SJCRH30 (cell line): Measurements from ENCODE around the gene VRK1. TPM values are rescaled to one million over a fixed set of nuclear protein-coding genes. Genes with fewer than 3 reads are reported as not detected.
"Not testable (repeated sequence)": the region's sequence is repeated elsewhere in the genome, so short reads cannot be mapped to it uniquely, and the experiment has no call there.

Source experiments
- DNase-seq, 2 experiments: peaks; one replicate each; pipeline ENCODE4 v3.0.0-alpha.2; 2015 to 2020
- H3K27ac ChIP-seq: fragments of 250-450 bp; sonication (Bioruptor Pico); 2 replicates; pipeline ENCODE4 v1.5.1; 2020; ENCODE audit warnings: mild to moderate bottlenecking, moderate library complexity
- H3K27me3 ChIP-seq: fragments of 250-450 bp; sonication (Bioruptor Pico); 2 replicates; pipeline ENCODE4 v1.5.1; 2020; ENCODE audit warnings: mild to moderate bottlenecking, moderate library complexity
- H3K36me3 ChIP-seq: fragments of 250-450 bp; sonication (Bioruptor Pico); 2 replicates; pipeline ENCODE4 v1.5.1; 2020; ENCODE audit warnings: mild to moderate bottlenecking, moderate library complexity
- H3K4me1 ChIP-seq: fragments of 250-450 bp; sonication (Bioruptor Pico); 2 replicates; pipeline ENCODE4 v1.5.1; 2020; ENCODE audit warnings: mild to moderate bottlenecking, moderate library complexity
- H3K4me3 ChIP-seq: fragments of 250-450 bp; sonication (Bioruptor Pico); 2 replicates; pipeline ENCODE4 v1.5.1; 2020; ENCODE audit warnings: mild to moderate bottlenecking, moderate library complexity
- H3K9me3 ChIP-seq: fragments of 250-450 bp; sonication (Bioruptor Pico); replicated peaks from 2 replicates; pipeline ENCODE4 v1.5.1; 2020; ENCODE audit warnings: mild to moderate bottlenecking, moderate library complexity
- total RNA-seq: library from RNA; depleted of rRNA; stranded (reverse); fragments of >200 nt; shearing (Covaris generic); gene quantifications from 2 replicates; pipeline ENCODE4 v1.2.3, GENCODE V29; 2014; rRNA removed

Gene VRK1
- 119 and 124 TPM in 2 replicates for total RNA-seq

DNA sequence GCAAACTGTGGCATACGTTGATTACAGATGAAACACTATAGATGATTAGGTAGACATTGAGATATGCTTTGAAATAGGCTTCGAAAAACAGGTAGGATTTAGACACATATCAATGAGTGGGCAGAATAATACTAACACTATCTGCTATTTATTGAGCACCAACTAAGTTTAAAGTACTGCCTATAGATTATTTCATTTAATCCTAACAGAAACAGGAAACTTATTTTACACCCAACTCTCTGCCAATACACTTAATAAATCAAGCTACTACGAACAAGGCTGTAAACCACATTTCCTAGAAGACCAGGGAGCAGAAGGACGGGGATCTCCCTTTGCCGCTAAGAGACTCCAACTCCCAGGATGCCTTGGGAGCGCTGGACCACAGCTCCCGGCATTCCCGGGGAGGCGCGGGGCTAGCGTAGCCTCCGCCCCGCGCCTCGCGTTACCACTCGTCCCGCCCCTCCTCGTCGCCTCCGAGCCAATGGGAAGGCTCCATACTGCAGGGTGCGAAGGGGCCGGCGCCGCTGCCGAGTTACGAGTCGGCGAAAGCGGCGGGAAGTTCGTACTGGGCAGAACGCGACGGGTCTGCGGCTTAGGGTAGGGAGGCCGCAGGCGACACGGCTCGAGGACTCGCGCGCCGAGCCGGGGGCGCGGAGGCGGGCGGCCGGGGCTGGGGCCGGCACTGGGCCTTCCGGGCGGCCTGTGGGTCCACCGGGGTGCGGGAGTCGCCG, at the start of gene VRK1:
Gene VRK1 (plus strand): TSS at position 532 of the 731 bp plus-strand sequence. CDS start 36,090 bp downstream, outside the sequence.
- peak; percentile 95 to 96 for DNase-seq
- Histone ChIP-seq H3K4me1 (peaks cover 2% of the 10 kb centered on the region), H3K27me3 (no peaks in the 10 kb centered on the region), H3K9me3 (no peaks in the 10 kb centered on the region), H3K27ac (peak within 1 kb of the TSS; percentile 90), H3K36me3 (no peaks in the 10 kb centered on the region), H3K4me3 (peak within 1 kb of the TSS; percentile 94)

GRCh38 chr14:96747608-96748007, 49.6 kb upstream of the VRK1 start:
- Histone ChIP-seq H3K27me3 (peaks cover 3% of the 10 kb centered on the region; the same call in 1 of the 2 replicates), H3K27ac (no peak overlapping the region), H3K36me3 (no peaks in the 10 kb centered on the region), H3K4me3 (no peak overlapping the region), H3K4me1 (peaks cover 3% of the 10 kb centered on the region; the same call in 1 of the 2 replicates), H3K9me3 (no peaks in the 10 kb centered on the region)
- DNase-seq = no peak

DNA sequence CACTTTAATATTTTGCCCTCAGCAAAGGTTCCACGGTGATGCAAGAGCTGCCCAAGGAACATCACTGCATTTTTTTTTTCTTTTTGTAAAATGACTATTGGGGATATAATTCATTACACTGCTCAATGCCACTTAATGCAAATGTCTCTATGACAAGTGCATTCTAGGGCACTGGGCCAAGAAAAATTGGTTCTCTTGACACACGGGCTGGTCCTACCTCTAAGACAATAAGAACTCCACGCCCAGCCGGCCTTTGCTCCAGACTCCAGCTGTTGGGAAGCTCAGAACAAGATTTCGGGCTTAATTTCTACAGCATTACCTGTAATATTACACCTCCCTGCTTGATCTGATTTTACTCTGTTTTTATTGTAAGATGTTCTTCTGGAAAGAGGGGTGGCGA, 48.8 kb upstream of the VRK1 start:
- H3K9me3 ChIP-seq = no peaks in the 10 kb centered on the region
- no peak overlapping the region for H3K27ac ChIP-seq
- peaks cover 8% of the 10 kb centered on the region; the same call in 1 of the 2 replicates for H3K4me1 ChIP-seq
- peak; percentile 25 to 51 for DNase-seq
- no peaks in the 10 kb centered on the region for H3K36me3 ChIP-seq
- no peak overlapping the region for H3K4me3 ChIP-seq
- no peaks in the 10 kb centered on the region; the same call in 1 of the 2 replicates for H3K27me3 ChIP-seq

- Histone ChIP-seq H3K27ac (no peak overlapping the region), H3K4me1 (peaks cover 14% of the 10 kb centered on the region; the same call in 1 of the 2 replicates), H3K4me3 (no peak overlapping the region), H3K36me3 (no peaks in the 10 kb centered on the region), H3K9me3 (no peaks in the 10 kb centered on the region), H3K27me3 (no peaks in the 10 kb centered on the region)
- no peak for DNase-seq
Observed at GRCh38 chr14:96751505-96751904, 45.7 kb upstream of the VRK1 start.

DNA sequence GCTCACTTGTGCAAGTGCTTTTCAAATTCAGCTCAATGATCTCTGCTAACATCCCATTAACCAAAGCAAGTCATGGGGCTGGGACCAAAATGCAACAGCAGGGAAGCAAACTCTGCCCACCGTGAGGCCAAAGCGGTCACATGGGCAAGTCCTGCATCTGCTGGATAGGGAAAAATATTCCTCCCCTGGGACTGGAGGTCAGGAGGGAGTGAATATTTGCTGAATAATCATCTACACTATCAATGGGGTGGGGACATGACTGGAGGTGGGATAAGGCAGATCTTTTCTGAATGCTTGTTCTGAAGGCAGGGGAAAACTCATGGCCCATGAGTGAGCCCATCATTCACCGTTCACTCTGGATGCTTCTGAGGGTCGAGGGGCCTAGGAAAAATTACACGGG, 45.1 kb upstream of the VRK1 start:
- Histone ChIP-seq H3K27ac (no peak overlapping the region), H3K4me3 (no peak overlapping the region), H3K4me1 (peaks cover 14% of the 10 kb centered on the region; the same call in 1 of the 2 replicates), H3K27me3 (no peaks in the 10 kb centered on the region), H3K36me3 (no peaks in the 10 kb centered on the region), H3K9me3 (no peaks in the 10 kb centered on the region)
- no peak for DNase-seq

GRCh38 chr14:96752594-96752993, 44.6 kb upstream of the VRK1 start:
- H3K4me3 ChIP-seq = no peak overlapping the region
- DNase-seq = peak in 1 of 2 experiments; percentile 49

GRCh38 chr14:96754162-96754844, 42.9 kb upstream of the VRK1 start:
- Histone ChIP-seq H3K36me3 (no peaks in the 10 kb centered on the region), H3K4me3 (no peak overlapping the region), H3K9me3 (no peaks in the 10 kb centered on the region), H3K27ac (no peak overlapping the region), H3K4me1 (peaks cover 14% of the 10 kb centered on the region; the same call in 1 of the 2 replicates), H3K27me3 (no peaks in the 10 kb centered on the region)
- no peak for DNase-seq

More at GRCh38 chr14:96752594-96752993, 44.6 kb upstream of the VRK1 start:
- Histone ChIP-seq H3K4me1 (peaks cover 14% of the 10 kb centered on the region; the same call in 1 of the 2 replicates), H3K27me3 (no peaks in the 10 kb centered on the region), H3K9me3 (no peaks in the 10 kb centered on the region), H3K36me3 (no peaks in the 10 kb centered on the region), H3K27ac (no peak overlapping the region)

GRCh38 chr14:96754845-96755184, 42.4 kb upstream of the VRK1 start:
- H3K4me1 ChIP-seq = peaks cover 14% of the 10 kb centered on the region; the same call in 1 of the 2 replicates
- no peaks in the 10 kb centered on the region for H3K27me3 ChIP-seq
- H3K4me3 ChIP-seq = no peak overlapping the region
- H3K27ac ChIP-seq = no peak overlapping the region
- no peaks in the 10 kb centered on the region for H3K9me3 ChIP-seq
- H3K36me3 ChIP-seq = no peaks in the 10 kb centered on the region
- DNase-seq = peak; percentile 77 to 78

- Histone ChIP-seq H3K4me1 (peaks cover 14% of the 10 kb centered on the region; the same call in 1 of the 2 replicates), H3K9me3 (no peaks in the 10 kb centered on the region), H3K36me3 (no peaks in the 10 kb centered on the region), H3K27ac (no peak overlapping the region), H3K27me3 (no peaks in the 10 kb centered on the region), H3K4me3 (no peak overlapping the region)
- no peak for DNase-seq
Observed at GRCh38 chr14:96756745-96757144, 40.4 kb upstream of the VRK1 start.

GRCh38 chr14:96757456-96757855, 39.7 kb upstream of the VRK1 start:
- Histone ChIP-seq H3K4me1 (peaks cover 12% of the 10 kb centered on the region; the same call in 1 of the 2 replicates), H3K9me3 (no peaks in the 10 kb centered on the region), H3K4me3 (no peak overlapping the region), H3K36me3 (no peaks in the 10 kb centered on the region), H3K27ac (no peak overlapping the region), H3K27me3 (no peaks in the 10 kb centered on the region)
- no peak for DNase-seq

DNA sequence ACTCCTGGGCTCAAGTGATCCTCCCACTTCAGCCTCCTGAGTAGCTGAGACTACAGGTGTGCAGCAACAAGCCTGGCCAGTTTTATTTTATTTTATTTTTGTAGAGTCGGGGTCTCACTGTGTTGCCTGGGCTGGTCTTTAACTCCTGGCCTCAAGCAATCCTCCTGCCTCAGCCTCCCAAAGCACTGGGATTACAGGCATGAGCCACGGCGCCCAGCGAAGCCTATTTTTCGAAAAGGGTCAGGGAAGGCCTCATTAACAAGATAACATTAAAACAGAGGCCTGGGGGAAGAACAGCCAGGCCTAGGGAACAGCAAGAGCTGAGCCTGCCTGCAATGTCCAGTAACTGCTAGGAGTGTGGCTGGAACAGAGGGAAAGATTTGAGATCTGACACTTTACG, 36.1 kb upstream of the VRK1 start:
- Histone ChIP-seq H3K4me3 (no peak overlapping the region), H3K36me3 (no peaks in the 10 kb centered on the region)
- DNase-seq = no peak

GRCh38 chr14:96762650-96763049, 34.5 kb upstream of the VRK1 start:
- peak; percentile 49 to 86 for DNase-seq
- Histone ChIP-seq H3K27me3 (no peaks in the 10 kb centered on the region), H3K9me3 (no peaks in the 10 kb centered on the region), H3K36me3 (no peaks in the 10 kb centered on the region), H3K4me3 (peak overlapping the region; percentile 32), H3K4me1 (no peaks in the 10 kb centered on the region), H3K27ac (no peak overlapping the region)

More for the DNA sequence above, 36.1 kb upstream of the VRK1 start:
- Histone ChIP-seq H3K27me3 (no peaks in the 10 kb centered on the region), H3K4me1 (no peaks in the 10 kb centered on the region), H3K27ac (no peak overlapping the region), H3K9me3 (no peaks in the 10 kb centered on the region)

DNA sequence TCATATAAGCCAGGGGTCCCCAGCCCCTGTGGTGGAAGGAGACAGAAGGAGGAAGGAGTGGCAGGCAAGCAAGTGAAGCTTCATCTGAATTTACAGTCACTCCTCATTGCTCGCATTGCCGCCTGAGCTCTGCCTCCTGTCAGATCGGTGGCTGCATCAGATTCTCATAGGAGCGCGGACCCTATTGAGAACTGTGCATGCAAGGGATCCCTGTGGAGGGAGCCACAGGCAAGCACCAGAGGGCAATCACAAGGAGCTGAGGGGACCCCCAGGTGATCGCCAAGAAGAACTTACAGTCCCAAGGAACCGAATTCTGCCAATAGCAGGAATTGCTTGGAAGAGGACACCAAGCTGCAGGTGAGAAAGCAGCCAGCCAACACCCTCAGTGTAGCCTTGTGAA, 33.2 kb upstream of the VRK1 start:
- no peak for DNase-seq
- no peak overlapping the region for H3K4me3 ChIP-seq
- no peaks in the 10 kb centered on the region for H3K4me1 ChIP-seq
- no peaks in the 10 kb centered on the region for H3K27me3 ChIP-seq
- H3K36me3 ChIP-seq = no peaks in the 10 kb centered on the region
- no peak overlapping the region for H3K27ac ChIP-seq
- no peaks in the 10 kb centered on the region for H3K9me3 ChIP-seq

DNA sequence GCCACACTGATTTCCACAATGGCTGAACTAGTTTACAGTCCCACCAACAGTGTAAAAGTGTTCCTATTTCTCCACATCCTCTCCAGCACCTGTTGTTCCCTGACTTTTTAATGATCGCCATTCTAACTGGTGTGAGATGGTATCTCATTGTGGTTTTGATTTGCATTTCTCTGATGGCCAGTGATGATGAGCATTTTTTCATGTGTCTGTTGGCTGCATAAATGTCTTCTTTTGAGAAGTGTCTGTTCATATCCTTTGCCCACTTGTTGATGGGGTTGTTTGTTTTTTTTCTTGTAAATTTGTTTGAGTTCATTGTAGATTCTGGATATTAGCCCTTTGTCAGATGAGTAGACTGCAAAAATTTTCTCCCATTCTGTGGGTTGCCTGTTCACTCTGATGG, 32.0 kb upstream of the VRK1 start:
- H3K27me3 ChIP-seq, H3K36me3 ChIP-seq, H3K4me3 ChIP-seq, H3K4me1 ChIP-seq, H3K9me3 ChIP-seq, H3K27ac ChIP-seq, DNase-seq: not testable (repeated sequence)

DNA sequence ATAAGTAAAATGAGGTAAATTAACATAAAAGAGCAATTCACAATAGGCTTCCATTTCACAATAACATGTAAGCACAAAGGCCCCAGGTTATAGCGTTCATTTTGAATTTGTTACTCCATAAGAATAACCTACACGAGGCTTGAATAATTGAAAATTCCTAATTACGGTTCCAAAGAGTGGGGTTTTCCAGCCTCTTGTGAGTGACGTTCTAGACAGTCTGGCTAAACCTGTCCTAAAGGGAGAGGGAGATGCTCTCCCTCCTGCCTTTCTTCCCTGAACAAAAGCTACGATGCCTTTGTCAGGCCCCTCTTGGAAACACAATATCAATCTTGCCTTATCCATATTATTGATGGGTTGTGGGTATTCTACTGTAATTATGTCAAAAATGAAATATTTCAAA, 24.3 kb upstream of the VRK1 start:
- Histone ChIP-seq H3K4me3 (no peak overlapping the region), H3K36me3 (no peaks in the 10 kb centered on the region), H3K9me3 (no peaks in the 10 kb centered on the region), H3K27ac (no peak overlapping the region), H3K27me3 (no peaks in the 10 kb centered on the region), H3K4me1 (no peaks in the 10 kb centered on the region)
- DNase-seq = no peak
